A549 (cell line): Measurements from ENCODE around the gene PLXDC1. TPM values are rescaled to one million over a fixed set of nuclear protein-coding genes. Genes with fewer than 3 reads are reported as not detected.

ENCODE experiments used
- ATAC-seq, 2 experiments: fragments of 200-7000 bp in 1 of 2; fragments of >200 bp in 1 of 2; cut with Nextera tagmentation in 1 of 2; cut with Tn5 transposase in 1 of 2; 3 replicates each; pipeline versions ENCODE4 v1.8.0 to v1.9.1; 2018 to 2020; ENCODE audit warnings: mild to moderate bottlenecking in 1 of 2, moderate library complexity in 1 of 2
- CTCF ChIA-PET: fragments of 300-600 bp; sonication (Branson Sonifier 250); formaldehyde crosslinking; extraction: SDS; loops from one replicate; lab custom pipeline; 2021; ENCODE audit warnings: antibody characterized with exemption, inconsistent platforms; lab: Yijun Ruan, JAX
- POLR2A ChIA-PET: fragments of 350-600 bp; formaldehyde crosslinking; extraction: SDS; loops from one replicate; lab custom pipeline; 2021; ENCODE audit warnings: antibody characterized with exemption, inconsistent platforms; lab: Yijun Ruan, JAX
- DNase-seq, 2 experiments: peaks; one replicate each; pipeline versions ENCODE4 v3.0.0 to v3.0.0-alpha.2; 2011 to 2016; ENCODE audit warnings: low read depth in 1 of 2, low spot score in 1 of 2
- FAIRE-seq: peaks from 2 replicates; lab custom pipeline; 2011; peaks lifted over from hg19 to GRCh38; lab: Jason Lieb, UNC
- H3K27ac ChIP-seq, 2 experiments: fragments of >200 bp; sonication (Bioruptor Twin); formaldehyde crosslinking; 3 replicates each; pipeline ENCODE4 v1.5.1; 2016 to 2017
- H3K4me1 ChIP-seq: fragments of >200 bp; sonication (Bioruptor Twin); formaldehyde crosslinking; 3 replicates; pipeline ENCODE4 v1.6.1; 2016
- H3K4me2 ChIP-seq: fragments of >200 bp; sonication (Bioruptor Twin); formaldehyde crosslinking; 3 replicates; pipeline ENCODE4 v1.6.1; 2016
- H3K4me3 ChIP-seq: fragments of >200 bp; sonication (Bioruptor Twin); formaldehyde crosslinking; 3 replicates; pipeline ENCODE4 v1.5.1; 2016
- H3K9me3 ChIP-seq: fragments of >200 bp; sonication (Bioruptor Twin); formaldehyde crosslinking; 3 replicates; pipeline ENCODE4 v1.6.1; 2016
- ATOH8 ChIP-seq: fragments of 250-450 bp; sonication (Bioruptor Pico); IDR thresholded peaks from 2 replicates; pipeline ENCODE4 v1.5.0; 2020; ENCODE audit warnings: low read depth, mild to moderate bottlenecking, moderate library complexity
- CTCF ChIP-seq: fragments of >200 bp; sonication (Bioruptor Twin); formaldehyde crosslinking; IDR thresholded peaks from 3 replicates; pipeline ENCODE4 v1.5.1; 2016
- ESRRA ChIP-seq: fragments of 150-350 bp; IDR thresholded peaks from 2 replicates; pipeline ENCODE4 v1.6.1; 2014; ENCODE audit warnings: mild to moderate bottlenecking, low read length, borderline replicate concordance
- GATA3 ChIP-seq: IDR thresholded peaks from 2 replicates; pipeline ENCODE4 v1.6.1; 2012; ENCODE audit warnings: borderline replicate concordance
- HDAC2 ChIP-seq: fragments of 200-600 bp; sonication (generic); IDR thresholded peaks from 2 replicates; pipeline ENCODE4 v1.6.1; 2016
- HOXB13 ChIP-seq: fragments of 250-450 bp; sonication (Bioruptor Pico); IDR thresholded peaks from 2 replicates; pipeline ENCODE4 v1.5.0; 2020; ENCODE audit warnings: low read depth, mild to moderate bottlenecking, moderate library complexity
- KDM1A ChIP-seq: fragments of 200-600 bp; sonication (generic); IDR thresholded peaks from 2 replicates; pipeline ENCODE4 v1.6.1; 2016; ENCODE audit warnings: low read depth, mild to moderate bottlenecking
- MAFK ChIP-seq: fragments of 450-650 bp; IDR thresholded peaks from 2 replicates; pipeline ENCODE4 v1.6.1; 2014; ENCODE audit not compliant: partially characterized antibody
- MAX ChIP-seq: IDR thresholded peaks from 2 replicates; pipeline ENCODE4 v1.6.1; 2012
- NPAS2 ChIP-seq: fragments of 250-450 bp; sonication (Bioruptor Pico); IDR thresholded peaks from 2 replicates; pipeline ENCODE4 v1.8.0; 2022; ENCODE audit warnings: mild to moderate bottlenecking, moderate library complexity, borderline replicate concordance
- NR3C1 ChIP-seq: fragments of >200 bp; sonication (Bioruptor Twin); formaldehyde crosslinking; IDR thresholded peaks from 3 replicates; pipeline ENCODE4 v1.6.1; 2017
- RARB ChIP-seq: fragments of 250-450 bp; sonication (Bioruptor Pico); IDR thresholded peaks from 2 replicates; pipeline ENCODE4 v1.8.0; 2021; ENCODE audit warnings: mild to moderate bottlenecking, moderate library complexity
- RCOR1 ChIP-seq: fragments of 150-350 bp; IDR thresholded peaks from 2 replicates; pipeline ENCODE4 v1.6.1; 2014; ENCODE audit warnings: antibody characterized with exemption, low read length, low read depth
- REST ChIP-seq: fragments of 200-600 bp; sonication (generic); IDR thresholded peaks from 2 replicates; pipeline ENCODE4 v1.6.1; 2016; ENCODE audit warnings: antibody characterized with exemption, mild to moderate bottlenecking, moderate library complexity
- RFX5 ChIP-seq: fragments of 450-650 bp; IDR thresholded peaks from 2 replicates; pipeline ENCODE4 v1.7.1; 2014; ENCODE audit warnings: antibody characterized with exemption, mild to moderate bottlenecking, moderate library complexity
- RNF2 ChIP-seq: fragments of 200-600 bp; sonication (generic); IDR thresholded peaks from 2 replicates; pipeline ENCODE4 v1.6.1; 2016; ENCODE audit warnings: low read depth, mild to moderate bottlenecking, antibody characterized with exemption, moderate library complexity, borderline replicate concordance
- TP53 ChIP-seq: fragments of 250-450 bp; sonication (Bioruptor Pico); IDR thresholded peaks from 2 replicates; pipeline ENCODE4 v1.5.0; 2021; ENCODE audit warnings: mild to moderate bottlenecking, moderate library complexity
- ZNF302 ChIP-seq: fragments of 250-450 bp; sonication (Bioruptor Pico); IDR thresholded peaks from 2 replicates; pipeline ENCODE4 v1.9.0; 2021; ENCODE audit warnings: inconsistent platforms, mild to moderate bottlenecking, moderate library complexity
- WGBS: methylation state at CpG from one replicate; pipeline ENCODE4 v1.1.6; 2017; ENCODE audit errors: missing lambda C conversion rate; 5-methylcytosine and 5-hydroxymethylcytosine counted together
- polyA plus RNA-seq, 4 experiments: library from polyadenylated mRNA; depleted of rRNA in 3 of 4; stranded (reverse); fragments of >200 nt; fragmentation: RNase III in 1 of 4; extraction: RNeasy Plus Mini Kit Qiagen cat#74134 plus additional on column Dnase treatment in 1 of 4; gene quantifications; 2 replicates in 3 of 4; 3 replicates in 1 of 4; pipeline ENCODE4 v1.2.3, GENCODE V29; 2011 to 2017
- TF ChIP-seq, protein P1 (sequence below): fragments of 150-350 bp; IDR thresholded peaks from 2 replicates; pipeline ENCODE4 v1.6.1; 2014; ENCODE audit warnings: low read depth, mild to moderate bottlenecking, low read length

PLXDC1 gene
- polyA plus RNA-seq, 2 of the 4 experiments (the other 2 are of a cell fraction) = 0.31 to 0.36 TPM

DNA sequence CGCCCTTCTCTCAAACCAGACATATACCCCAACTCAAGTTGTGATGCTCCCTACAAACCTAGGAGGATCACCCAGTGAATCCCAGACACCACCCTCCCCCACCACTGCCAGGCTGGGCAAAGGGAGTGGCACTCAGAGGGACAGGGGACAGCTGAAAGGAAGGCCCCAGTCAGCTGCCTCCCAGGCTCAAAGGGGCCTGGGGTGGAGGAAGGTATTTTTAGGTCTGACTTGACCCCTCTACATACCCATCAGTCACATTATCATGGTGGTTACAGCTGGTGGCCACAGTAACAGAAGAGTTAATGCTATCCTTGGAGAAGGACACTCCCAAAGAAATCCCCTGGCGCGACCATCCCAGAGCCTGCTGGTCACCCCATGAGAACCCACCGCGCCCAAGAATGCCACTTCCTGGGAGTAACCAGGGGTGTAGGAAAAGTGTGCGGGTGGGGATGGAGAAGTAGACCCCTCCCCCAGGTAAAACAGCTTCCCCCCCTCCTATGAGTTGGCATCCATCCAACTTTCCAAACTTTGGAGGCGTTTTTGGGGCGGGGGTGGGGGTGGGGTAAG, 44.9 kb upstream of the PLXDC1 start:
- no peak for ATAC-seq
- no peak for TF ChIP-seq MAX
- no peak for TF ChIP-seq HOXB13
- no peak for TF ChIP-seq RARB (CRISPR knock-in tag)
- no peak for TF ChIP-seq NR3C1
- TF ChIP-seq, protein P1, sequence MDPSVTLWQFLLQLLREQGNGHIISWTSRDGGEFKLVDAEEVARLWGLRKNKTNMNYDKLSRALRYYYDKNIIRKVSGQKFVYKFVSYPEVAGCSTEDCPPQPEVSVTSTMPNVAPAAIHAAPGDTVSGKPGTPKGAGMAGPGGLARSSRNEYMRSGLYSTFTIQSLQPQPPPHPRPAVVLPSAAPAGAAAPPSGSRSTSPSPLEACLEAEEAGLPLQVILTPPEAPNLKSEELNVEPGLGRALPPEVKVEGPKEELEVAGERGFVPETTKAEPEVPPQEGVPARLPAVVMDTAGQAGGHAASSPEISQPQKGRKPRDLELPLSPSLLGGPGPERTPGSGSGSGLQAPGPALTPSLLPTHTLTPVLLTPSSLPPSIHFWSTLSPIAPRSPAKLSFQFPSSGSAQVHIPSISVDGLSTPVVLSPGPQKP = no peak
- no peak for TF ChIP-seq ATOH8 (CRISPR knock-in tag)
- TF ChIP-seq RNF2 = no peak
- TF ChIP-seq REST = no peak
- TF ChIP-seq HDAC2 = no peak
- TF ChIP-seq TP53 (CRISPR knock-in tag) = no peak
- TF ChIP-seq MAFK = no peak
- TF ChIP-seq NPAS2 (CRISPR knock-in tag) = no peak
- no peak for TF ChIP-seq RFX5
- TF ChIP-seq ZNF302 (CRISPR knock-in tag) = no peak
- TF ChIP-seq, all 56 proteins: peak for 0
- POLR2A ChIA-PET = interaction anchor here (0.9 to 2.6 kb wide), 2 partner anchors 7 to 32 kb away, joined by 3 to 6 read pairs; no protein-coding TSS in a partner anchor
- 62% methylated on average over 6 of the region's 8 CpGs for WGBS
- Histone ChIP-seq H3K4me3 (peak overlapping the region; percentile 96), H3K4me1 (peaks cover 37% of the 10 kb centered on the region), H3K27ac (peak overlapping the region; percentile 94 to 96), H3K9me3 (no peaks in the 10 kb centered on the region), H3K4me2 (peak overlapping the region; percentile 99)
- DNase-seq (no peak), FAIRE-seq (no peak)
- CTCF ChIA-PET = interaction anchor here (1.4 to 31.5 kb wide), 7 partner anchors 10 to 44 kb away, joined by 4 to 1140 read pairs (median 20); partner anchors contain the start of gene ARL5C

DNA sequence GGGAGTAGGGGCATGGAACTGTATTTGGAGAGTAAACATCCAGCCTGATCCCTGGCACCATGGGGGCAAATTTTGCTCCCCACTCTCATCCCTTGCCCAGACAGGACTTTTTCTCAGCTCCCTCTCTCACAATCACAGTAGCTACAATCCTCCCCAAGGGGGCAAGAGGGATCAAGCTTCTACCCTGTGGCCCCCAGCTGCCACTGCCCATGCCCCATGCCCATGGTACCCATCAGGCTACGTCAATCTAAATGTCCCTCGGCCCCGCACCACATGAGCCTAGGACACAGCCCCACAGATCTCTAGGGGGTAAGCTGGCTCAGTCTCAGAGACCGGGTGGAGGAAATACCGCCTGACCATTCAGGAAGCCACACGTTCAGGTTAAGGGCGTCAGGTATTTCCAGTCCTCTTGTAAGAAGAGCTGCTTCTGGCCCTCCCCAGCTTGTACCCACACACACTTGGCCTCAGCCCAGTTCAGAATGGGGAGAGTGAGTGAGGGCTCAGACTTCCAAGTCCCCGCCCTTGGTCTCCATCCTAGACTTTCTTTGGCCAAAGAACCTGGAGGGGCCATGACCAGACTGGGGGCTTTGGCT, 44.2 kb upstream of the PLXDC1 start:
- ATAC-seq (no peak), FAIRE-seq (no peak), DNase-seq (no peak)
- WGBS = 89% methylated on average over 8 of the region's 8 CpGs
- Histone ChIP-seq H3K4me2 (peak overlapping the region; percentile 99), H3K9me3 (no peaks in the 10 kb centered on the region), H3K27ac (peak overlapping the region in 1 of 2 experiments; percentile 96; a peak in 3 of 6 replicates), H3K4me3 (no peak overlapping the region), H3K4me1 (peaks cover 35% of the 10 kb centered on the region)
- CTCF ChIA-PET = interaction anchor here (0.9 to 31.5 kb wide), 10 partner anchors 9 to 213 kb away, joined by 3 to 1140 read pairs (median 8); partner anchors contain the start of gene ARL5C
- POLR2A ChIA-PET = interaction anchor here (0.9 to 2.6 kb wide), 2 partner anchors 8 to 31 kb away, joined by 3 to 6 read pairs; no protein-coding TSS in a partner anchor
- no peak for TF ChIP-seq HOXB13
- TF ChIP-seq GATA3 = no peak
- TF ChIP-seq CTCF = no peak
- TF ChIP-seq KDM1A = no peak
- TF ChIP-seq ESRRA = no peak
- TF ChIP-seq RCOR1 = no peak
